ENCODE data around the gene CTXN1.
A peak's percentile ranks its signal among the peaks of the same experiment; 100 is the strongest.

CTXN1 gene

GRCh38 chr19:7926727-7927604 is 1.0 kb upstream of the CTXN1 start:
- DNase-seq (ENCODE audit: insufficient read length, low spot score) (no peak), FAIRE-seq (no peak)
- TF ChIP-seq TAF1 (IDR thresholded peaks at IDR 0.05; ENCODE audit: low read depth, low read length), result no peak
- TF ChIP-seq POU2F2 (IDR thresholded peaks at IDR 0.05; ENCODE audit: low read depth, low read length), result no peak

- FAIRE-seq, result peak; percentile 99
- DNase-seq (ENCODE audit: insufficient read length, low spot score), result peak; percentile 91
- TF ChIP-seq SPI1 (IDR thresholded peaks at IDR 0.05; ENCODE audit: low read depth, low read length) (no peak), POLR2A (IDR thresholded peaks at IDR 0.05; ENCODE audit: low read depth, low read length) (no peak), POLR2AphosphoS5 (IDR thresholded peaks at IDR 0.05; ENCODE audit: low read depth, low read length) (no peak), PAX5 (IDR thresholded peaks at IDR 0.05; ENCODE audit: insufficient read depth, low read length, severe bottlenecking) (no peak), TAF1 (IDR thresholded peaks at IDR 0.05; ENCODE audit: low read depth, low read length) (no peak), POU2F2 (IDR thresholded peaks at IDR 0.05; ENCODE audit: low read depth, low read length) (no peak)
Measured at GRCh38 chr19:7925171-7925851, 624 bp downstream of the CTXN1 start.

GRCh38 chr19:7924651-7925170 is 1.2 kb downstream of the CTXN1 start:
- FAIRE-seq (no peak), DNase-seq (ENCODE audit: insufficient read length, low spot score) (no peak)
- TF ChIP-seq POU2F2 (IDR thresholded peaks at IDR 0.05; ENCODE audit: low read depth, low read length), result no peak
- no peak for TF ChIP-seq POLR2AphosphoS5 (IDR thresholded peaks at IDR 0.05; ENCODE audit: low read depth, low read length)
- no peak for TF ChIP-seq SPI1 (IDR thresholded peaks at IDR 0.05; ENCODE audit: low read depth, low read length)
- no peak for TF ChIP-seq PAX5 (IDR thresholded peaks at IDR 0.05; ENCODE audit: insufficient read depth, low read length, severe bottlenecking)
- TF ChIP-seq TAF1 (IDR thresholded peaks at IDR 0.05; ENCODE audit: low read depth, low read length), result no peak
- no peak for TF ChIP-seq POLR2A (IDR thresholded peaks at IDR 0.05; ENCODE audit: low read depth, low read length)

GRCh38 chr19:7924241-7924640 is 1.7 kb downstream of the CTXN1 start:
- TF ChIP-seq TAF1 (IDR thresholded peaks at IDR 0.05; ENCODE audit: low read depth, low read length) (no peak), POLR2A (IDR thresholded peaks at IDR 0.05; ENCODE audit: low read depth, low read length) (no peak), POU2F2 (IDR thresholded peaks at IDR 0.05; ENCODE audit: low read depth, low read length) (no peak), SPI1 (IDR thresholded peaks at IDR 0.05; ENCODE audit: low read depth, low read length) (no peak), POLR2AphosphoS5 (IDR thresholded peaks at IDR 0.05; ENCODE audit: low read depth, low read length) (no peak), PAX5 (IDR thresholded peaks at IDR 0.05; ENCODE audit: insufficient read depth, low read length, severe bottlenecking) (no peak)
- DNase-seq (ENCODE audit: insufficient read length, low spot score) (no peak), FAIRE-seq (no peak)

- no peak for DNase-seq (ENCODE audit: insufficient read length, low spot score)
- TF ChIP-seq SPI1 (IDR thresholded peaks at IDR 0.05; ENCODE audit: low read depth, low read length) (no peak), PAX5 (IDR thresholded peaks at IDR 0.05; ENCODE audit: insufficient read depth, low read length, severe bottlenecking) (no peak), TAF1 (IDR thresholded peaks at IDR 0.05; ENCODE audit: low read depth, low read length) (no peak), POLR2A (IDR thresholded peaks at IDR 0.05; ENCODE audit: low read depth, low read length) (no peak), POLR2AphosphoS5 (IDR thresholded peaks at IDR 0.05; ENCODE audit: low read depth, low read length) (no peak), POU2F2 (IDR thresholded peaks at IDR 0.05; ENCODE audit: low read depth, low read length) (no peak)
- FAIRE-seq, result no peak
Measured at GRCh38 chr19:7923295-7924191, 2.4 kb downstream of the CTXN1 start.

GRCh38 chr19:7922836-7923195 is 3.1 kb downstream of the CTXN1 start:
- TF ChIP-seq POU2F2 (IDR thresholded peaks at IDR 0.05; ENCODE audit: low read depth, low read length) (no peak), PAX5 (IDR thresholded peaks at IDR 0.05; ENCODE audit: insufficient read depth, low read length, severe bottlenecking) (no peak), POLR2AphosphoS5 (IDR thresholded peaks at IDR 0.05; ENCODE audit: low read depth, low read length) (no peak), TAF1 (IDR thresholded peaks at IDR 0.05; ENCODE audit: low read depth, low read length) (no peak), POLR2A (IDR thresholded peaks at IDR 0.05; ENCODE audit: low read depth, low read length) (no peak), SPI1 (IDR thresholded peaks at IDR 0.05; ENCODE audit: low read depth, low read length) (no peak)
- FAIRE-seq (no peak), DNase-seq (ENCODE audit: insufficient read length, low spot score) (no peak)

- TF ChIP-seq POLR2AphosphoS5 (IDR thresholded peaks at IDR 0.05; ENCODE audit: low read depth, low read length), result no peak
- TF ChIP-seq TAF1 (IDR thresholded peaks at IDR 0.05; ENCODE audit: low read depth, low read length), result no peak
- TF ChIP-seq POLR2A (IDR thresholded peaks at IDR 0.05; ENCODE audit: low read depth, low read length), result no peak
- TF ChIP-seq SPI1 (IDR thresholded peaks at IDR 0.05; ENCODE audit: low read depth, low read length), result no peak
- no peak for TF ChIP-seq POU2F2 (IDR thresholded peaks at IDR 0.05; ENCODE audit: low read depth, low read length)
- TF ChIP-seq PAX5 (IDR thresholded peaks at IDR 0.05; ENCODE audit: insufficient read depth, low read length, severe bottlenecking), result no peak
- DNase-seq (ENCODE audit: insufficient read length, low spot score), result no peak
- no peak for FAIRE-seq
Measured at GRCh38 chr19:7921967-7922835, 3.7 kb downstream of the CTXN1 start.

GRCh38 chr19:7921302-7921966 is 4.5 kb downstream of the CTXN1 start:
- peak; percentile 16 for FAIRE-seq
- DNase-seq (ENCODE audit: insufficient read length, low spot score), result no peak
- TF ChIP-seq POU2F2 (IDR thresholded peaks at IDR 0.05; ENCODE audit: low read depth, low read length) (no peak), SPI1 (IDR thresholded peaks at IDR 0.05; ENCODE audit: low read depth, low read length) (no peak), POLR2AphosphoS5 (IDR thresholded peaks at IDR 0.05; ENCODE audit: low read depth, low read length) (no peak), TAF1 (IDR thresholded peaks at IDR 0.05; ENCODE audit: low read depth, low read length) (no peak), POLR2A (IDR thresholded peaks at IDR 0.05; ENCODE audit: low read depth, low read length) (no peak), PAX5 (IDR thresholded peaks at IDR 0.05; ENCODE audit: insufficient read depth, low read length, severe bottlenecking) (no peak)

Data from GM12891 (cell line).